ENCODE measurements around the gene GOT2. TPM values are rescaled to one million over a fixed set of nuclear protein-coding genes. Genes with fewer than 3 reads are reported as not detected.

The GOT2 gene
- total and polyA plus RNA-seq, 2 experiments from 2014 or later = 83.8 to 103 TPM

- WGBS (ENCODE audit: low lambda C conversion rate, missing lambda C conversion rate) = 93% methylated on average over 3 of the region's 3 CpGs
- Histone ChIP-seq H3K27ac (no peak overlapping the region), H2AFZ (no peak overlapping the region), H3K79me2 (no peaks in the 10 kb centered on the region), H3K36me3 (replicated peaks; ENCODE audit: insufficient read depth, low read depth) (no peaks in the 10 kb centered on the region), H4K20me1 (ENCODE audit: insufficient read depth, poor library complexity, severe bottlenecking) (no peaks in the 10 kb centered on the region), H3K9me2 (replicated peaks; ENCODE audit: insufficient read depth) (no peaks in the 10 kb centered on the region), H3K9me3 (ENCODE audit: low read depth) (no peaks in the 10 kb centered on the region), H3K4me2 (no peak overlapping the region), H3K4me1 (ENCODE audit: insufficient read depth) (peaks cover 5% of the 10 kb centered on the region), H3K4me3 (no peak overlapping the region), H3K27me3 (no peaks in the 10 kb centered on the region)
- no peak for TF ChIP-seq EZH2 (IDR thresholded peaks at IDR 0.05; ENCODE audit: borderline replicate concordance)
- TF ChIP-seq, protein P1, sequence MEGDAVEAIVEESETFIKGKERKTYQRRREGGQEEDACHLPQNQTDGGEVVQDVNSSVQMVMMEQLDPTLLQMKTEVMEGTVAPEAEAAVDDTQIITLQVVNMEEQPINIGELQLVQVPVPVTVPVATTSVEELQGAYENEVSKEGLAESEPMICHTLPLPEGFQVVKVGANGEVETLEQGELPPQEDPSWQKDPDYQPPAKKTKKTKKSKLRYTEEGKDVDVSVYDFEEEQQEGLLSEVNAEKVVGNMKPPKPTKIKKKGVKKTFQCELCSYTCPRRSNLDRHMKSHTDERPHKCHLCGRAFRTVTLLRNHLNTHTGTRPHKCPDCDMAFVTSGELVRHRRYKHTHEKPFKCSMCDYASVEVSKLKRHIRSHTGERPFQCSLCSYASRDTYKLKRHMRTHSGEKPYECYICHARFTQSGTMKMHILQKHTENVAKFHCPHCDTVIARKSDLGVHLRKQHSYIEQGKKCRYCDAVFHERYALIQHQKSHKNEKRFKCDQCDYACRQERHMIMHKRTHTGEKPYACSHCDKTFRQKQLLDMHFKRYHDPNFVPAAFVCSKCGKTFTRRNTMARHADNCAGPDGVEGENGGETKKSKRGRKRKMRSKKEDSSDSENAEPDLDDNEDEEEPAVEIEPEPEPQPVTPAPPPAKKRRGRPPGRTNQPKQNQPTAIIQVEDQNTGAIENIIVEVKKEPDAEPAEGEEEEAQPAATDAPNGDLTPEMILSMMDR (IDR thresholded peaks at IDR 0.05; ENCODE audit: poor library complexity) = no peak
- no peak for TF ChIP-seq EZH2phosphoT487 (IDR thresholded peaks at IDR 0.05; ENCODE audit: low read depth, severe bottlenecking, unreplicated experiment)
- DNase-seq (ENCODE audit: low spot score) = no peak
Observed at GRCh38 chr16:58658796-58659211, 75.3 kb downstream of the GOT2 start.

Small RNA genes within 50 kb of the gene (small RNA-seq; reads per million reads assigned to genes)
- gene RN7SL143P = not detected
- gene RNU6-1155P = not detected

Other genes starting within 250 kb of the GOT2 start
- gene NDRG4, start 234.2 kb downstream of the GOT2 start, total RNA-seq = 3.1 and 8.7 TPM in 2 replicates
- 4.3 and 8.6 TPM in 2 replicates for gene NDRG4, start 234.2 kb downstream of the GOT2 start, polyA plus RNA-seq
- gene SETD6, start 218.8 kb downstream of the GOT2 start, total RNA-seq = 9.9 and 11.4 TPM in 2 replicates
- gene SETD6, start 218.8 kb downstream of the GOT2 start, polyA plus RNA-seq = 9.7 and 13.1 TPM in 2 replicates
- gene CNOT1, start 104.5 kb downstream of the GOT2 start, total RNA-seq = 113 and 127 TPM in 2 replicates
- gene CNOT1, start 104.5 kb downstream of the GOT2 start, polyA plus RNA-seq = 50.8 and 54.6 TPM in 2 replicates
- 22.3 and 36.7 TPM in 2 replicates for gene SLC38A7, start 49.5 kb downstream of the GOT2 start, total RNA-seq
- gene SLC38A7, start 49.5 kb downstream of the GOT2 start, polyA plus RNA-seq = 25.7 and 32.5 TPM in 2 replicates